BLaER1 treated with 17β-estradiol and CSF1 and Interleukin-3, amounts not matched to agents 10 nM and 100 nM (cell line): ENCODE data around the gene TMEM88.

Source experiments
- H3K27ac ChIP-seq, 11 experiments: shearing (Covaris generic); formaldehyde crosslinking; 2 replicates each; pipeline ENCODE4 v1.8.1; 2022
- H3K27me3 ChIP-seq, 11 experiments: shearing (Covaris generic); formaldehyde crosslinking; 2 replicates each; pipeline ENCODE4 v1.8.1; 2022
- H3K36me3 ChIP-seq, 11 experiments: shearing (Covaris generic); formaldehyde crosslinking; 2 replicates each; pipeline ENCODE4 v1.8.1; 2022
- H3K4me1 ChIP-seq, 10 experiments: shearing (Covaris generic); formaldehyde crosslinking; 2 replicates each; pipeline ENCODE4 v1.8.1; 2022
- H3K4me2 ChIP-seq, 11 experiments: shearing (Covaris generic); formaldehyde crosslinking; 2 replicates each; pipeline ENCODE4 v1.8.1; 2022
- H3K4me3 ChIP-seq, 10 experiments: shearing (Covaris generic); formaldehyde crosslinking; 2 replicates each; pipeline ENCODE4 v1.8.1; 2022
- H3K9ac ChIP-seq, 11 experiments: shearing (Covaris generic); formaldehyde crosslinking; 2 replicates each; pipeline ENCODE4 v1.8.1; 2022
- H3K9me3 ChIP-seq, 11 experiments: shearing (Covaris generic); formaldehyde crosslinking; replicated peaks in 1 of 11; 2 replicates each; pipeline ENCODE4 v1.8.1; 2022
- H4K20me1 ChIP-seq, 11 experiments: shearing (Covaris generic); formaldehyde crosslinking; 2 replicates each; pipeline ENCODE4 v1.8.1; 2022
- Cebpa-rat ChIP-seq, 11 experiments: shearing (Covaris generic); IDR thresholded peaks; 2 replicates each; pipeline ENCODE4 v1.8.1; 2022

The TMEM88 gene

DNA sequence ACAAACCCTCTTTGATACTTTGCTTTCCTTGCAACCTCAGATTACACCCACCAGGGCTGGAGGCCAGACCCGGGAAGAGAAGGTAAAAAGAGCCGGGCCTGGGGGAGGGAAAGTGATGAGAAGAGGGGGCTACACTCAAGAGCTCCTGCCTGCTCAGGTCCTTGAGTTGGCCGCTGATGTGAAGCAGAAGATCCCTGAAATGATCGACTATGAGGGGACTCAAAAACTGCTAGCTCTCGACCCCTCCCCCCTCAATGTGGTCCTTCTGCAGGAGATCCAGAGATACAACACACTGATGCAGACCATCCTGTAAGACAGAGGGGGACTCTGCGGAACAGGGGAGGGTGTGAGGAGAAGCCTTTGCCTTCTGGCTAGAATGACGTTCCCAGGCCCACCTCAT is 23.6 kb upstream of the TMEM88 start:
- H3K36me3 ChIP-seq: no peaks in the 10 kb centered on the region
- H3K9me3 ChIP-seq: no peaks in the 10 kb centered on the region
- H4K20me1 ChIP-seq: peaks cover 0 to 4% (median 0%) of the 10 kb centered on the region in 11 experiments; a peak in 1 of 22 replicates
- no peak overlapping the region for H3K4me2 ChIP-seq
- no peak overlapping the region; a peak in 1 of 22 replicates for H3K9ac ChIP-seq
- H3K4me3 ChIP-seq: no peak overlapping the region
- H3K27me3 ChIP-seq: peaks cover 0 to 4% (median 0%) of the 10 kb centered on the region in 11 experiments; a peak in 2 of 22 replicates
- peaks cover 6 to 15% (median 12%) of the 10 kb centered on the region in 10 experiments; a peak in 19 of 20 replicates for H3K4me1 ChIP-seq
- no peak for TF ChIP-seq Cebpa-rat (IDR thresholded peaks at IDR 0.05)
- H3K27ac ChIP-seq: no peak overlapping the region

DNA sequence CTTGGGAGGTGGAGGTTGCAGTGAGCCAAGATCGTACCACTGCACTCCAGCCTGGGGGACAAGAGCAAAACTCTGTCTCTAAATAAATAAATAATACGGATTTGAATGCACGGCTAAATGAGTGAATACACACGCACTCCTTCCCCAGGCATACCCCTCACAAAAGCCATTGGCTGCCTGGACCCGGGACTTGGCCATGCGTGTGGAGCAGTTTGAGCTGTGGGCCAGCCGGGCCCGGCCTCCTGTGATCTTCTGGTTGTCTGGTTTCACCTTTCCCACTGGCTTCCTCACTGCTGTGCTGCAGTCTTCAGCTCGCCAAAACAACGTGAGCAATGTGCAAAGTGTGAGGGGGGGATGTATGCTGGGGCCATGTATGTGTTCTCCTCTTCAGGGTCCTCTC is 22.4 kb upstream of the TMEM88 start:
- Histone ChIP-seq H3K4me2 (peak overlapping the region in 5 of 11 experiments; percentile 97 to 100 (median 99); a peak in 6 of 22 replicates), H3K4me3 (no peak overlapping the region), H3K9ac (no peak overlapping the region), H4K20me1 (peaks cover 0 to 4% (median 0%) of the 10 kb centered on the region in 11 experiments; a peak in 1 of 22 replicates), H3K4me1 (peaks cover 16 to 26% (median 21%) of the 10 kb centered on the region in 10 experiments), H3K36me3 (no peaks in the 10 kb centered on the region), H3K27me3 (peaks cover 0 to 4% (median 0%) of the 10 kb centered on the region in 11 experiments; a peak in 2 of 22 replicates), H3K27ac (no peak overlapping the region), H3K9me3 (no peaks in the 10 kb centered on the region)
- no peak for TF ChIP-seq Cebpa-rat (IDR thresholded peaks at IDR 0.05)

DNA sequence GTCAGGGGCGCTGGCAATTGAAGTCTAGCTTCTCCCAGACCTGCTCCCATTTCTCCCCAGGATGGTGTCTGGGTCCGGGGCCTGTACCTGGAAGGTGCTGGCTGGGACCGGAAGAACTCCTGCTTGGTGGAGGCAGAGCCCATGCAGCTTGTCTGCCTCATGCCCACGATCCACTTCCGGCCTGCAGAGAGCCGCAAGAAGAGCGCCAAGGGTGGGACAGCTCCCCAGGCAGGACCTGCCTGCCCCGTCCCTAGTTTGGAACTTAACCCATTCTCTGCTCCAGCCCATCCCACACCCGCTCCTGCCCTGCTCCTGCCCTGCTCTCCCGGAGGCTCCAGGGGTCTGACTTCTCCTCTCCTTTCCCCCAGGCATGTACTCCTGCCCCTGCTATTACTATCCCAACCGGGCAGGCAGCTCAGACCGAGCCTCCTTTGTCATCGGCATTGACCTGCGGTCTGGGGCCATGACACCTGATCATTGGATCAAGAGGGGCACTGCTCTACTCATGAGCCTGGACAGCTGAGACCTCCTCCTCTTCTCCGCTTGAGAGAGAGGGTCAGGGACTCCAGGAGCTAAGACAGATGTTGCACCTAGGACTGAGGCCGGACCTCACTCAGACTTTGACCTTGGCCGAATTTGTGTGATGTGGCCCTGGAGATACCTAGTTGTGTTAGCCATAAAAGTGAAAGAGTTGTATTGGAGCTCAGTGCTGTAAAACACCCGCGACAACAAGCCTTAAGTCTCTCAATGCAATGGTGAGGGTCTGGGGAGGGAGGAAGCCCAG is 21.7 kb upstream of the TMEM88 start:
- Histone ChIP-seq H3K4me1 (peaks cover 20 to 31% (median 27%) of the 10 kb centered on the region in 10 experiments), H3K4me2 (peak overlapping the region; percentile 68 to 100 (median 98)), H3K9me3 (no peaks in the 10 kb centered on the region), H4K20me1 (peaks cover 0 to 4% (median 0%) of the 10 kb centered on the region in 11 experiments; a peak in 1 of 22 replicates), H3K27ac (0 out of 22 replicates have a peak overlapping the region, but pooled peaks of 1 of the 11 experiments have one; percentile 85), H3K27me3 (peaks cover 0 to 4% (median 0%) of the 10 kb centered on the region in 11 experiments; a peak in 2 of 22 replicates), H3K36me3 (no peaks in the 10 kb centered on the region), H3K4me3 (peak overlapping the region; percentile 66 to 80 (median 77); a peak in 19 of 20 replicates), H3K9ac (peak overlapping the region in 8 of 11 experiments; percentile 83 to 94 (median 86); a peak in 15 of 22 replicates)
- TF ChIP-seq Cebpa-rat (IDR thresholded peaks at IDR 0.05): no peak

DNA sequence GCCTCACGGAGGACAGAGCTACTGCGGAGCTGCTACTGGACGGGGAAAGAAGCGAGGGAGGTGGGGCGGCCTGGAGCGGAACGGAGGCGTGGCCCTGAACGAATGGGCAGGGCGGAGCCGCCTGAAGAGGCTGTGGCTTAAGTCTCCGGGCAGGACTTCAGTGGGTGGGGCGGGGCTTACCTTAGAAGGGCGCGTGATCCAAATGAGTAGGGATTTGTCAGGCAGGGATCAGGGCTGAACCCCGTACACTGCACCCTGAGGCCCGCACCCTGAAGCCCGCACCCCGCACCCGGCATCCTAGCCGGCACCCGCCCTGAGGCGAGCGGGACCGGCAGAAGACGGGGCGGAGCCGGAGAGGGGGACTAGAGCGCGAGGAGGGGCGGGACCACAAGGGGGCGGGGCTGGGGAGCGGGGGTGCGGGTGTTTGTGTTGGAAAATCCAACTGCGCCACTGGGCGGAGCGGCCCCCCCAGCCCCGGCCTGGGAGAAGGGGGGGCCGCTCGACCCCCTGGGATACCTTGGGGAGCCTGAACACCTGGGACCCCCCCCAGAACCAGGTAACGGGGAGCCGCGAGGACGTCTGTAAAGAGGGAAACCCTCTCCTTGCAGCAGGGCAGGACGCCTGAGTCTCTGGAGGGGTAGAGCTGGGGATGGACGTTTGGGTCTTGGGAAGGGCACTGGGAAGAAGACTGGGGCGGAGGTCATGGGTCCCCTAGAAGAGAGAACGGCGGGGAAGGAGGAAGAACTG is 20.9 kb upstream of the TMEM88 start, which contains the start of gene KDM6B:
Gene KDM6B, plus strand, starts transcription at position 423 of the 747 bp plus-strand sequence. CDS start 11,338 bp downstream, outside the sequence.
- H3K36me3 ChIP-seq: no peaks in the 10 kb centered on the region
- peaks cover 0 to 4% (median 0%) of the 10 kb centered on the region in 11 experiments; a peak in 2 of 22 replicates for H3K27me3 ChIP-seq
- peaks cover 26 to 37% (median 33%) of the 10 kb centered on the region in 10 experiments for H3K4me1 ChIP-seq
- peaks cover 0 to 9% (median 4%) of the 10 kb centered on the region in 11 experiments; a peak in 12 of 22 replicates for H4K20me1 ChIP-seq
- peak within 1 kb of the TSS; percentile 92 to 100 (median 98) for H3K4me2 ChIP-seq
- no peaks in the 10 kb centered on the region for H3K9me3 ChIP-seq
- peak within 1 kb of the TSS; percentile 66 to 80 (median 77) for H3K4me3 ChIP-seq
- TF ChIP-seq Cebpa-rat (IDR thresholded peaks at IDR 0.05): no peak
- H3K9ac ChIP-seq: peak within 1 kb of the TSS; percentile 77 to 94 (median 87)
- H3K27ac ChIP-seq: peak within 1 kb of the TSS; percentile 80 to 96 (median 90)

DNA sequence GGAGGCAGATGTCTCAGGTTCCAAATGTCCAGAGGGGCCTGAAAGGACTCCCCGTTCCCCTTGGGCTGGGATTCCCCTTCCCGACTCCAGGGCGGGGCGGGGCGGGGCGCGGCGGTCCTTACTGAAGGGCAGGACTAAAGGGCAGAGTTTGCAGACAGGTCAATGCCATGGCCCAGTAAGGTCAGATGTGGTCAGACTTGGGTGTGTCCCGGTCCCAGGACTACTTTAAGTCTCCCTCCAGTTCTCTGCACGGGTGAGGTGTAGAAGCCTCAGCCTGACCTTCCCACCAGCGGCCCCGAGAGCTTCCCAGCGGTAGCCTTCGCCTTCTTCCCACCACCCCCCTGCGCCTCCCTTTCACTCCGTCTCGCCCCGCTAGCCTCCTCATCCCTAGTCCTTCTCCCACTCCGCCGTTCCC is 20.3 kb upstream of the TMEM88 start:
- H3K9me3 ChIP-seq: no peaks in the 10 kb centered on the region
- H3K4me2 ChIP-seq: peak overlapping the region; percentile 92 to 100 (median 98)
- H3K4me1 ChIP-seq: peaks cover 31 to 42% (median 39%) of the 10 kb centered on the region in 10 experiments
- peak overlapping the region; percentile 80 to 96 (median 90) for H3K27ac ChIP-seq
- peaks cover 5 to 15% (median 10%) of the 10 kb centered on the region in 11 experiments; a peak in 12 of 22 replicates for H4K20me1 ChIP-seq
- peaks cover 0 to 3% (median 0%) of the 10 kb centered on the region in 11 experiments; a peak in 4 of 22 replicates for H3K36me3 ChIP-seq
- no peak for TF ChIP-seq Cebpa-rat (IDR thresholded peaks at IDR 0.05)
- H3K9ac ChIP-seq: peak overlapping the region; percentile 77 to 94 (median 87)
- peaks cover 0 to 4% (median 0%) of the 10 kb centered on the region in 11 experiments; a peak in 2 of 22 replicates for H3K27me3 ChIP-seq
- H3K4me3 ChIP-seq: peak overlapping the region; percentile 66 to 80 (median 77)

DNA sequence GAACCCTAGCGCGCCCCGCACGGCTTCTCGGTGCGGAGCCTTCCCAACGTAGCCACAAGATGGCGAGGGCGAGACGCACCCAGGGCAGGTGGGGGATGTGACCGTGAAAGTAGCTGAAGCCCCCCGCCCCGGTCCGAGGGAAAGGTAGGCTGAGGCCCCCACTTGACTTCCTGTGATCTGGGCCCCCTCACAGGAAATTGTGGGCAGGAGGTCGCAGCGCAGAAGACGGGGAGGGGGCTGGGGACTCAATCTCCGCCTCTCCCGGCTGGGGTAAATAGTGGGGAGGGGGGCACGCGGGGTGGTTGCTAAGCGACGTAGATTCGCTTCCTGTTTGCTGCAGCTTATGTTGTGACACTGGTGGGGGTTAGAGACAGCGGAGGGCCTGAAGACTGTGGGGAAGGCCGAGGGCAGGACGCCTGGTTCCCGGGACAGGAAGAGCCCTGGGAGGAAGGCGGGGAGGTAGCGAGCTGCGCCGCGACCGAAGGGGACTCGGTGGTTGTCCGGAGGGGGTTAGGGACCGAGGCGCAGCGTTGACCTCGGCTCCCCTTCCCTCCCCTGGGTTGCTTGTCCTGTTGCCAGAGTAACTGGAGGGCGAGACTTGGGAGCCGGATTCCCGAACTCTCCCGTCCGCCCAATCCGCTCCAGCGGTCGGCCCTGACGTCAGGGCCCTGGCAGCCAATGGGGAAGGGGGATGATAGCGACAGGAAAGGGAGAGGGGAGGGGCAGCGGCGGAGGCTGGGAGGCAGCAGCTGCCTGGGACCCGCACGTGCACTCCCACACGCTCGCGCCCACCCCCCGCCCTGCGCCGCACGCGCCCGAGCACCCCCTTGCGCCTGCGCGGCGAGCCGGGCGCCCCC is 19.7 kb upstream of the TMEM88 start:
- H3K27ac ChIP-seq: peak overlapping the region; percentile 80 to 96 (median 91)
- peaks cover 0 to 4% (median 0%) of the 10 kb centered on the region in 11 experiments; a peak in 2 of 22 replicates for H3K27me3 ChIP-seq
- no peak for TF ChIP-seq Cebpa-rat (IDR thresholded peaks at IDR 0.05)
- H4K20me1 ChIP-seq: peaks cover 9 to 18% (median 16%) of the 10 kb centered on the region in 11 experiments; a peak in 12 of 22 replicates
- peak overlapping the region; percentile 92 to 100 (median 98) for H3K4me2 ChIP-seq
- H3K4me3 ChIP-seq: peak overlapping the region; percentile 66 to 80 (median 77)
- H3K9ac ChIP-seq: peak overlapping the region; percentile 77 to 94 (median 87)
- peaks cover 0 to 10% (median 6%) of the 10 kb centered on the region in 11 experiments; a peak in 14 of 22 replicates for H3K36me3 ChIP-seq
- H3K4me1 ChIP-seq: peaks cover 38 to 49% (median 45%) of the 10 kb centered on the region in 10 experiments
- H3K9me3 ChIP-seq: no peaks in the 10 kb centered on the region

DNA sequence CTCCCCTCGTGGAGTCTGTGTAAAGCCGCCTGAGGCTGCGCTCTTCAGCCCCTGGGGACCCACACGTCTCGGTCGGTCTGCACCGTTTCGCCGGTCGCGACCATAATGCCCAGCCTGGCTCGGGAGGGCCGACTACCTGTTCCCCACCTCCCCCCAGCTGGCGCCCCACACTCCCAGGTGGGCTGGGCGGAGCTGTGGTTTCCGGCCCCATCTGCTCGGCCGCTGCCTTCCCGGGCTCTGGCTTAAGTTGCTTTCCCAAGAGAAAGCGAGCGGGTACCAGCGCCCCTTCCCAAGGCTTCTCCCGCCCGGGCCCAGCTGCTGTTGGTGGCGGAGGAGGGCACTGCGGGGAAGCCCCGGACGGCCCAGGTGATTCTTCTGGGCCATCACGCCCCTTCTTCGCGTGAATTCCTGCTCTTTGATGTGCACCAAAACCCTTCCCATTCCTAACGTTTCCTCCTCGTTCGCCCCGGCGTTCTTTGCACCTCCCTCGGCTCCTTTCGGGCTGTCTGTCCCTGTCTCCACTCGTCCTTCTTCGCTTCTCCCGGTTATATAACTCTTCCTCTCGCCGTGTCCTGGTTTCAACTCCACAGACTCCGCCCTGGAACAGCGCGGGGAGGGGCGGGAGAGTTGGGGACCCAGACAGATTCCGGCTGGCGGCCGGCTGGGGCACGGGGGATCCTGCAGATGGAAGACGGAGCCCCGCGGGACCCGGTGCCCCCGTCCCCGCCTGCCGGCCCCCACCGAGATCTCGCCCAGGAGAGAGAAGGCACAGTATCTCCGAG is 18.9 kb upstream of the TMEM88 start:
- Histone ChIP-seq H3K9ac (peak overlapping the region; percentile 77 to 94 (median 87)), H3K27me3 (peaks cover 0 to 4% (median 0%) of the 10 kb centered on the region in 11 experiments; a peak in 2 of 22 replicates), H3K4me1 (peaks cover 46 to 57% (median 53%) of the 10 kb centered on the region in 10 experiments), H4K20me1 (peaks cover 9 to 26% (median 25%) of the 10 kb centered on the region in 11 experiments; a peak in 13 of 22 replicates), H3K9me3 (no peaks in the 10 kb centered on the region), H3K4me2 (peak overlapping the region; percentile 92 to 100 (median 98)), H3K36me3 (peaks cover 0 to 18% (median 14%) of the 10 kb centered on the region in 11 experiments; a peak in 14 of 22 replicates), H3K27ac (peak overlapping the region; percentile 80 to 96 (median 91)), H3K4me3 (peak overlapping the region; percentile 66 to 80 (median 77))
- TF ChIP-seq Cebpa-rat (IDR thresholded peaks at IDR 0.05): no peak
